ENCODE data around the gene SEMA5A.

The SEMA5A gene

GRCh38 chr5:9547122-9547947, 1.5 kb upstream of the SEMA5A start:
- Histone ChIP-seq H3K4me1 (ENCODE audit: control insufficient read depth in 1 of 2, insufficient read depth in 1 of 2, low read depth in 1 of 2, low read length in 1 of 2) (no peaks in the 10 kb centered on the region), H3K9me3 (no peaks in the 10 kb centered on the region), H3K36me3 (no peaks in the 10 kb centered on the region), H3K27me3 (peaks cover 76% of the 10 kb centered on the region), H3K4me3 (ENCODE audit: low read depth in 1 of 2, low read length in 1 of 2) (no peak overlapping the region), H3K27ac (no peak overlapping the region)
- TF ChIP-seq CTCF (IDR thresholded peaks at IDR 0.05): no peak

- Histone ChIP-seq H3K27me3 (peaks cover 84% of the 10 kb centered on the region), H3K27ac (no peak overlapping the region)
These were observed 511 bp downstream of the SEMA5A start for GRCh38 chr5:9545136-9545991.

GRCh38 chr5:9544502-9545135, 1.3 kb downstream of the SEMA5A start:
- no peaks in the 10 kb centered on the region for H3K4me1 ChIP-seq (ENCODE audit: control insufficient read depth in 1 of 2, insufficient read depth in 1 of 2, low read depth in 1 of 2, low read length in 1 of 2)
- peaks cover 80% of the 10 kb centered on the region for H3K27me3 ChIP-seq
- no peak for TF ChIP-seq CTCF (IDR thresholded peaks at IDR 0.05)
- H3K27ac ChIP-seq: no peak overlapping the region
- no peaks in the 10 kb centered on the region for H3K9me3 ChIP-seq
- no peaks in the 10 kb centered on the region for H3K36me3 ChIP-seq
- H3K4me3 ChIP-seq (ENCODE audit: low read depth in 1 of 2, low read length in 1 of 2): no peak overlapping the region

More at GRCh38 chr5:9545136-9545991, 511 bp downstream of the SEMA5A start:
- H3K36me3 ChIP-seq: no peaks in the 10 kb centered on the region
- no peak for TF ChIP-seq CTCF (IDR thresholded peaks at IDR 0.05)
- no peaks in the 10 kb centered on the region for H3K9me3 ChIP-seq
- no peaks in the 10 kb centered on the region for H3K4me1 ChIP-seq (ENCODE audit: control insufficient read depth in 1 of 2, insufficient read depth in 1 of 2, low read depth in 1 of 2, low read length in 1 of 2)
- no peak overlapping the region for H3K4me3 ChIP-seq (ENCODE audit: low read depth in 1 of 2, low read length in 1 of 2)

- H3K4me3 ChIP-seq (ENCODE audit: low read depth in 1 of 2, low read length in 1 of 2): no peak overlapping the region
- no peak overlapping the region for H3K27ac ChIP-seq
- peaks cover 75% of the 10 kb centered on the region for H3K27me3 ChIP-seq
- TF ChIP-seq CTCF (IDR thresholded peaks at IDR 0.05): no peak
- H3K4me1 ChIP-seq (ENCODE audit: control insufficient read depth in 1 of 2, insufficient read depth in 1 of 2, low read depth in 1 of 2, low read length in 1 of 2): no peaks in the 10 kb centered on the region
- H3K9me3 ChIP-seq: no peaks in the 10 kb centered on the region
- no peaks in the 10 kb centered on the region for H3K36me3 ChIP-seq
These were observed 1.8 kb downstream of the SEMA5A start for GRCh38 chr5:9544056-9544455.

GRCh38 chr5:9543311-9543920, 2.5 kb downstream of the SEMA5A start:
- no peak overlapping the region for H3K4me3 ChIP-seq (ENCODE audit: low read depth in 1 of 2, low read length in 1 of 2)
- TF ChIP-seq CTCF (IDR thresholded peaks at IDR 0.05): no peak
- H3K36me3 ChIP-seq: no peaks in the 10 kb centered on the region
- no peaks in the 10 kb centered on the region for H3K9me3 ChIP-seq
- H3K27me3 ChIP-seq: peaks cover 69% of the 10 kb centered on the region
- H3K27ac ChIP-seq: no peak overlapping the region
- H3K4me1 ChIP-seq (ENCODE audit: control insufficient read depth in 1 of 2, insufficient read depth in 1 of 2, low read depth in 1 of 2, low read length in 1 of 2): no peaks in the 10 kb centered on the region

Data from neutrophil (primary cell).